ENCODE measurements around the gene SLC38A4. TPM values are rescaled to one million over a fixed set of nuclear protein-coding genes. Genes with fewer than 3 reads are reported as not detected.

SLC38A4 gene
- polyA plus RNA-seq, 1 experiment: 7.4 TPM

DNA sequence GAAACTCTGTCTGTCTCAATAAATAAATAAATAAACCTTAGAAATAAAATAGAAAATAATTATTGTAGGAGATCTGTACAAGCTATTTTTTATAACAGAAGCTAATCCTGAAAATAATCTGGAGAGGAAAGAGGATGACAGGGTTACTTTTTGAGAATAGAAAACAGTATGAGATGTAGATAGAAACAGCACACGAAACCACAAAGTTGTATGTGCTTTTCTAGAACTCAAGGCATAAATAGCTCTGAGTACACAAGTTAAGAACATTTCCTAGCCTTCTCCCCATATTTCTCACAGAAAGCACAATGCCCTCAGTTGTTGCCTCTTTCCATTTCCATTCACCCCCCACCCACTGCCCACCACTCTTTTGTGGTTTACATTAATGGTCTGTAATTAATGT, 35.7 kb downstream of the SLC38A4 start:
- TF ChIP-seq, protein P1, sequence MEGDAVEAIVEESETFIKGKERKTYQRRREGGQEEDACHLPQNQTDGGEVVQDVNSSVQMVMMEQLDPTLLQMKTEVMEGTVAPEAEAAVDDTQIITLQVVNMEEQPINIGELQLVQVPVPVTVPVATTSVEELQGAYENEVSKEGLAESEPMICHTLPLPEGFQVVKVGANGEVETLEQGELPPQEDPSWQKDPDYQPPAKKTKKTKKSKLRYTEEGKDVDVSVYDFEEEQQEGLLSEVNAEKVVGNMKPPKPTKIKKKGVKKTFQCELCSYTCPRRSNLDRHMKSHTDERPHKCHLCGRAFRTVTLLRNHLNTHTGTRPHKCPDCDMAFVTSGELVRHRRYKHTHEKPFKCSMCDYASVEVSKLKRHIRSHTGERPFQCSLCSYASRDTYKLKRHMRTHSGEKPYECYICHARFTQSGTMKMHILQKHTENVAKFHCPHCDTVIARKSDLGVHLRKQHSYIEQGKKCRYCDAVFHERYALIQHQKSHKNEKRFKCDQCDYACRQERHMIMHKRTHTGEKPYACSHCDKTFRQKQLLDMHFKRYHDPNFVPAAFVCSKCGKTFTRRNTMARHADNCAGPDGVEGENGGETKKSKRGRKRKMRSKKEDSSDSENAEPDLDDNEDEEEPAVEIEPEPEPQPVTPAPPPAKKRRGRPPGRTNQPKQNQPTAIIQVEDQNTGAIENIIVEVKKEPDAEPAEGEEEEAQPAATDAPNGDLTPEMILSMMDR (IDR thresholded peaks at IDR 0.05; ENCODE audit: insufficient read depth, low read depth, low read length): no peak
- CTCF ChIA-PET: interaction anchor here (0.9 kb wide), 1 partner anchor 10 kb away, joined by 4 read pairs; no protein-coding TSS in a partner anchor
- no peak for DNase-seq (ENCODE audit: low read depth)

DNA sequence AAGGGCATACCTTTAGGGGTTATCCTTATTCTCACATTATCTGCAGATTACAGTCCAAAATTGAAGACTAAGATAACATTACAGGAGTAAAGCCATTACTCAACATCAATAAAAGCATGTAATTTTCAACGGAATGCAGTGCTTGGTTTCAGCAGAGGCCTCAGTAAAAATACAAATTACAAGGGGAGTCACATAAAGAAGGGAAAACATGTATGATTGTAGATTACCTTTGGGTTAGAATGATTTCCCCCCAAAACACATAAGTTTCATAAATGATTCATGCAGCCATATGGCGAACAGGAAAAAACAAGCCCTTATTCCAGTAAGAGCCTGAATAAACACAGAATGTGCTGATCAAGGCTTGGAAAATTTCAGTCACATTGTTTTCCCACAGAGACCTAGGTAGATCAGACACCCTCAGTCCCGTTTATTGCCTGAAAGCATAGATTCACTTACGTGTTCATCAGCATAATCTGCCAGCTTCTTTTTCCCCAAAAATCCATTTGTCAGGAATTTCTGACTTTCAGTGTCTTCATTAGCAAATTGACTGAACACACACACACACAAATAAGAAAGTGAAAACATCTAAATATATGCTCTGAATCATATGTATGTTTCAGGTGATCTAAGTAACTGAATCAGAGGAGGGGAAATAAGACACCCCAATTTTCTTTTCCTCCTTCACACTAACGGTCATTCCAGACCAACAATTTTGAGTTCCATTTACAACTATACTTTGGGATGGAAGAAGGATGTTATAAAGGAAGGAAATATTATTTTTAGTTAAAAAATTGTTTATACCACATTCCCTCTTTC, 37.5 kb downstream of the SLC38A4 start:
- H3K27me3 ChIP-seq (ENCODE audit: control insufficient read depth, insufficient read depth, low read length): no peaks in the 10 kb centered on the region
- no peak for DNase-seq (ENCODE audit: low read depth)
- CTCF ChIA-PET: no interaction called here
- POLR2A ChIA-PET: no interaction called here
- TF ChIP-seq, protein P1 (IDR thresholded peaks at IDR 0.05; ENCODE audit: insufficient read depth, low read depth, low read length): no peak
- H3K36me3 ChIP-seq (ENCODE audit: control insufficient read depth, insufficient read depth, low read length): no peaks in the 10 kb centered on the region
- H3K4me3 ChIP-seq (ENCODE audit: low read depth, low read length): no peak overlapping the region

More for the DNA sequence above, 35.7 kb downstream of the SLC38A4 start:
- Histone ChIP-seq H3K27me3 (ENCODE audit: control insufficient read depth, insufficient read depth, low read length) (no peaks in the 10 kb centered on the region), H3K4me3 (ENCODE audit: low read depth, low read length) (no peak overlapping the region), H3K36me3 (ENCODE audit: control insufficient read depth, insufficient read depth, low read length) (no peaks in the 10 kb centered on the region)
- POLR2A ChIA-PET: no interaction called here

DNA sequence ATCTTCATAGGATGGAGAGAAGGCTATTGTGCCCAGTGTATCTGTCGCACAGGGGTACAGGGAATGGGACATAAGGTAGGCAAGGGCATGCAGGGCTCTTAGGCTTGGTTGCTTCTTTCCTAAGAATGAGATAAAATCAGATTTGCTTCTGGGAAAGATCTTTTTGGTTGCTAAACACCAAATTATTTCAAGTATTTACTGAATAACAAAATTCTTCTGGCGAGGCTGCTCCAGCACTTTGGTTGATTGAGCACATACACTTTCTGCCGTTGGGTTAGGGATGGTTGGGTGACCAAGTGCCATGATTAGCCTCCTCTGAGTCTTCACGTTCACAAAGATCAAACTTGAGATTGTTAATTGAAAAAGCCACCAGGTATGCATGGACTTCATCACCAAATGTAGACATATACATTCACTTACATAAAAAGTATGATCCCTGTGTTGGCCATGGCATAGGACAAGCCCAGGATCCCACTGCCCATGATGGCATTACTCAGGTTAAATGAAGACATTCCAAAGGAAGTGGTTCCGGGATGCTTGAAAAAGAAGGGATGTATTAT, 38.2 kb downstream of the SLC38A4 start:
- POLR2A ChIA-PET: no interaction called here
- Histone ChIP-seq H3K36me3 (ENCODE audit: control insufficient read depth, insufficient read depth, low read length) (no peaks in the 10 kb centered on the region), H3K4me3 (ENCODE audit: low read depth, low read length) (no peak overlapping the region), H3K27me3 (ENCODE audit: control insufficient read depth, insufficient read depth, low read length) (no peaks in the 10 kb centered on the region)
- CTCF ChIA-PET: no interaction called here
- TF ChIP-seq, protein P1 (IDR thresholded peaks at IDR 0.05; ENCODE audit: insufficient read depth, low read depth, low read length): no peak
- no peak for DNase-seq (ENCODE audit: low read depth)

DNA sequence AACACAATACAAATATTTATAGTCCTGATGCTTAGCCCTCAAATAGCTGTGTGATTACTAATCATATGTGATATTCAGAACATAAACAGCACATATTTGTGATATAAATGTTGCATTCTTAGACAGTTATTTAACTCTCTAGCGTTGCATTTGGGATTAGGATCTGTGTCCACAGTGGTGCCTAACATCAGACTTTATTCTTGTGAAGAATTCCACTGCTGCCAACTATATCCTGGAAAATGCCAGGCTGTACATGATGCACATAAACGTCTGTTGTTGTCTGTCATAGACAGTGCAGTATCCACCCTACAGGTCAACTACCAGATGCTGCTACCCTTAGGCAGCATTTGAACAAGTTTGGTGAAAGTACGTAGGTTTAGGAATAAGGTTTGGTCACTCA, 39.0 kb downstream of the SLC38A4 start:
- Histone ChIP-seq H3K27me3 (ENCODE audit: control insufficient read depth, insufficient read depth, low read length) (no peaks in the 10 kb centered on the region), H3K4me3 (ENCODE audit: low read depth, low read length) (no peak overlapping the region), H3K36me3 (ENCODE audit: control insufficient read depth, insufficient read depth, low read length) (no peaks in the 10 kb centered on the region)
- ChIA-PET CTCF (interaction anchor here (1.4 kb wide), 1 partner anchor 104 kb away, joined by 3 read pairs; no protein-coding TSS in a partner anchor), POLR2A (no interaction called here)
- DNase-seq (ENCODE audit: low read depth): no peak
- TF ChIP-seq, protein P1 (IDR thresholded peaks at IDR 0.05; ENCODE audit: insufficient read depth, low read depth, low read length): no peak

DNA sequence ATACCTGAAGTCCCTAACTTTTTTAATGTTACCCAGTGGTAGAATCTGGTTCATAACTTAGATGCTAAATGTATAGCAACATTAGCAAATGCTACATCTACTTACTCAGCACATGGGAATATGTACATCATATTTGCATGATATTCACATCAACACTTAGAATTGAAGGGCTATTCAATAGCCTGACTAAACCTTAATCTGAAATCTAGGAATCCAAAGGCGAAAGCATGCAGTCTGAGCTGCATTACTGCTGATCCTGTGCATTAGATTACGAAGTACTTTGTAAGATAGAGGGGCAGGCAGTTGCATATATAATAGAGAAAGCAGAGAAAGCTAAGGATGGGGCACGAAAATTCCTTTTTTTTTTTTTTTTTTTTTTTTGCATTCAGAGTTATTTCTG, 40.4 kb downstream of the SLC38A4 start:
- Histone ChIP-seq H3K36me3 (ENCODE audit: control insufficient read depth, insufficient read depth, low read length) (no peaks in the 10 kb centered on the region), H3K4me3 (ENCODE audit: low read depth, low read length) (no peak overlapping the region), H3K27me3 (ENCODE audit: control insufficient read depth, insufficient read depth, low read length) (no peaks in the 10 kb centered on the region)
- ChIA-PET POLR2A (no interaction called here), CTCF (interaction anchor here (1.4 kb wide), 1 partner anchor 103 kb away, joined by 3 read pairs; no protein-coding TSS in a partner anchor)
- no peak for DNase-seq (ENCODE audit: low read depth)
- TF ChIP-seq, protein P1 (IDR thresholded peaks at IDR 0.05; ENCODE audit: insufficient read depth, low read depth, low read length): no peak
